ENCODE data around the gene BMP2K. TPM values are rescaled to one million over a fixed set of nuclear protein-coding genes. Genes with fewer than 3 reads are reported as not detected.

The BMP2K gene
- total RNA-seq, 6 donors from 2014 or later = 34.2 to 50.3 (median 42.1) TPM

DNA sequence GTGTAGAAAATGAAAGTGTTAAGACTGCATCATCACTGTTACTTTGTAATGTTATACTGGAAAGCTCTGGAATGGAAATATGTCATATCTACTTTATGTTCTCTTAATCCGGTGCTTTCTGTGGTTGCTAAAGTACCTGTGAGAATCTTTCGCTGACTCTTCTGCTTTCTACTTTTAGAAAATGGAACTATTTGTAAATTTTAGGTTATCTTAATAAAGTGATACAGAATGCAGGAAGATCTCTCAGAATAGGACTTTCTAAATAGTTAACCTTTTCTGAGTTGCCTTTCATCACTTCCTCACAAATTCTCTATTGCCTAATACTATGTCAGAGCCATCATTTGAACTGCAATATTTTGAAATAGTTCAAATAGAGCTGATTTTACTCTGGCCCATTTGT, 69.3 kb downstream of the BMP2K start:
- H3K27me3 ChIP-seq = no peaks in the 10 kb centered on the region
- no peak overlapping the region for H3K4me3 ChIP-seq
- 51 to 66% methylated on average over 2 of the region's 2 CpGs for WGBS, 2 donors
- H3K36me3 ChIP-seq = peaks cover 0 to 3% (median 0%) of the 10 kb centered on the region in 4 donors
- no peak for DNase-seq
- ATAC-seq (ENCODE audit: low FRiP score in 2 of 2) = peak in 1 of 2 donors; percentile 34
- H3K27ac ChIP-seq = no peak overlapping the region
- no peaks in the 10 kb centered on the region for H3K4me1 ChIP-seq
- H3K9me3 ChIP-seq = no peaks in the 10 kb centered on the region
- TF ChIP-seq EP300 (IDR thresholded peaks at IDR 0.05) (no peak), POLR2A (IDR thresholded peaks at IDR 0.05) (no peak), POLR2AphosphoS5 (IDR thresholded peaks at IDR 0.05) (no peak)
- TF ChIP-seq, protein P1, sequence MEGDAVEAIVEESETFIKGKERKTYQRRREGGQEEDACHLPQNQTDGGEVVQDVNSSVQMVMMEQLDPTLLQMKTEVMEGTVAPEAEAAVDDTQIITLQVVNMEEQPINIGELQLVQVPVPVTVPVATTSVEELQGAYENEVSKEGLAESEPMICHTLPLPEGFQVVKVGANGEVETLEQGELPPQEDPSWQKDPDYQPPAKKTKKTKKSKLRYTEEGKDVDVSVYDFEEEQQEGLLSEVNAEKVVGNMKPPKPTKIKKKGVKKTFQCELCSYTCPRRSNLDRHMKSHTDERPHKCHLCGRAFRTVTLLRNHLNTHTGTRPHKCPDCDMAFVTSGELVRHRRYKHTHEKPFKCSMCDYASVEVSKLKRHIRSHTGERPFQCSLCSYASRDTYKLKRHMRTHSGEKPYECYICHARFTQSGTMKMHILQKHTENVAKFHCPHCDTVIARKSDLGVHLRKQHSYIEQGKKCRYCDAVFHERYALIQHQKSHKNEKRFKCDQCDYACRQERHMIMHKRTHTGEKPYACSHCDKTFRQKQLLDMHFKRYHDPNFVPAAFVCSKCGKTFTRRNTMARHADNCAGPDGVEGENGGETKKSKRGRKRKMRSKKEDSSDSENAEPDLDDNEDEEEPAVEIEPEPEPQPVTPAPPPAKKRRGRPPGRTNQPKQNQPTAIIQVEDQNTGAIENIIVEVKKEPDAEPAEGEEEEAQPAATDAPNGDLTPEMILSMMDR (IDR thresholded peaks at IDR 0.05) = no peak

DNA sequence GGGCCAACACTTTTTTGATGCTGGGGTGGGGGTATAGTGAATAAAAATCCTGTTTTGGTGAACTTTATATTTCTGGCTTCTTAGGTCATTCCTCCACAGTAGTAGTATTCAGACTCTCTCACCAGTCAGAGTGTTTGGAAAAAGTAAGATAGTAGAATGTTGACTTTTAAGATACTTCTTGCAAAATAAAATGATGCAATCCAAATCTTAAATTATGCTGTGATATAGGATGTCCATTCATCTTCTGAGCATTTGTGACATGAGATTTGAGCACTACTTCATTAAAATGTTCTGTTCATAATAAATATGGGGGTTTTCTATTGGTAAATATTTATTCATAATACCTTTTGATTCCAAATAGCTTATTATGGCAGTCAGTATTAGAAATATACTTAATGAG, 70.1 kb downstream of the BMP2K start:
- TF ChIP-seq POLR2AphosphoS5 (IDR thresholded peaks at IDR 0.05) (no peak), EP300 (IDR thresholded peaks at IDR 0.05) (no peak), POLR2A (IDR thresholded peaks at IDR 0.05) (no peak)
- TF ChIP-seq, protein P1 (IDR thresholded peaks at IDR 0.05) = no peak
- Histone ChIP-seq H3K4me1 (no peaks in the 10 kb centered on the region), H3K9me3 (no peaks in the 10 kb centered on the region), H3K4me3 (no peak overlapping the region), H3K27ac (no peak overlapping the region), H3K36me3 (peaks cover 0 to 3% (median 0%) of the 10 kb centered on the region in 4 donors), H3K27me3 (no peaks in the 10 kb centered on the region)
- ATAC-seq (ENCODE audit: low FRiP score in 2 of 2) (no peak), DNase-seq (no peak)

DNA sequence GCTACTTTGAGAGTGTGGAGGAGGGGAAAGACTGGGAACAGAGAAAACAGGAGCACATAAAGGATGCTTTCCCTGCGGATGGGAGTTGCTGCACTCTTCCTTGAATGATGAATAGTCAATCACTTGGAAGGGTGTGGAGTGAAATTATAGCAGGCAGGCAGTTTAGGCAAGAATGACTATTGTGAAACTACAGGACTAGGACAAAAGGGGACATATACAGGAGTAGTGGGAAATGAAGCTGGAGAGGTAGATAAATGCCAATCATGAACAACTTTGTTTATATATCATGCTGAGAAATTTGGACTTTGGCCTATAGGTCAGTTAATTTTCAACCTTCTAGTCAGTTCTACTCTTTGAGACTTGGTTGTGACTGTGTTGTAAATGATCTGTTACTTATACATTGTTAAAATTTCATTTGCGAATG, 86.2 kb downstream of the BMP2K start:
- Histone ChIP-seq H3K4me1 (no peaks in the 10 kb centered on the region), H3K4me3 (no peak overlapping the region), H3K27ac (no peak overlapping the region), H3K36me3 (peaks cover 0 to 19% (median 0%) of the 10 kb centered on the region in 4 donors), H3K27me3 (no peaks in the 10 kb centered on the region), H3K9me3 (no peaks in the 10 kb centered on the region)
- DNase-seq = no peak
- ATAC-seq (ENCODE audit: low FRiP score in 2 of 2) = no peak
- 88 to 94% methylated on average over 2 of the region's 2 CpGs for WGBS, 2 donors
- TF ChIP-seq POLR2AphosphoS5 (IDR thresholded peaks at IDR 0.05) = no peak
- no peak for TF ChIP-seq EP300 (IDR thresholded peaks at IDR 0.05)
- TF ChIP-seq, protein P1 (IDR thresholded peaks at IDR 0.05) = no peak
- TF ChIP-seq POLR2A (IDR thresholded peaks at IDR 0.05) = no peak

DNA sequence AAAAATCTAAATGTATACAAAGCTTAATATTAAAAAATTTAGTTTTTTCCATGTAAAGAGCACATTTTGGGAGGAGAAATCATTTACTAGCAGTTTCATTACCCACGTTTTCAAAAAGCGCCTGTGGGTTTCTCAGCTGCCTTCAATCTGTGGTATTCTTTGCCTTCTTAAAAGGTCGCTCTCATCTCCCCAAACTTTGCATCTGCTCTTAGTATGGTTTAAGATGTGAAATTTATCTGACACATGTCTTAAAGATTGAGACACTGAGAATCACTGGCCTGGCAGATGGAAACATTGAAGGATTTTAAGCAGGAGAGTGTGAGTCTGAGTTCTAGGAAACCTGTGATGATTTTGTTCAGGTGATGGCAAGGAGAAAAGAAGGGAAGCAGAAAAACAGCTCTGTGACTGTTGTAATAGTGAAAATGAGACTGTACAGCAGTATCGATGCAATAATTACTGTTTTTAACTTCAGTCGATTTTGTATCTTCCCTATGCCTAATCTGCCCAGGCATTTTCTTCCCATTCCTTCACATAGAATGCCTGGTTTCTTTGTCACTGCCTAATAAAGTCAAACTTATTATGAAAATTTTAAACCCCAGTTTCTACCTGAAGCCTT, 87.2 kb downstream of the BMP2K start:
- no peaks in the 10 kb centered on the region for H3K4me1 ChIP-seq
- no peak for ATAC-seq (ENCODE audit: low FRiP score in 2 of 2)
- H3K27me3 ChIP-seq = no peaks in the 10 kb centered on the region
- 65 to 88% methylated on average over 5 of the region's 5 CpGs for WGBS, 2 donors
- peaks cover 0 to 19% (median 6%) of the 10 kb centered on the region in 4 donors for H3K36me3 ChIP-seq
- H3K27ac ChIP-seq = no peak overlapping the region
- no peaks in the 10 kb centered on the region for H3K9me3 ChIP-seq
- no peak overlapping the region for H3K4me3 ChIP-seq
- DNase-seq = no peak
- TF ChIP-seq POLR2A (IDR thresholded peaks at IDR 0.05) (no peak), POLR2AphosphoS5 (IDR thresholded peaks at IDR 0.05) (no peak), EP300 (IDR thresholded peaks at IDR 0.05) (no peak)
- TF ChIP-seq, protein P1 (IDR thresholded peaks at IDR 0.05) = no peak

DNA sequence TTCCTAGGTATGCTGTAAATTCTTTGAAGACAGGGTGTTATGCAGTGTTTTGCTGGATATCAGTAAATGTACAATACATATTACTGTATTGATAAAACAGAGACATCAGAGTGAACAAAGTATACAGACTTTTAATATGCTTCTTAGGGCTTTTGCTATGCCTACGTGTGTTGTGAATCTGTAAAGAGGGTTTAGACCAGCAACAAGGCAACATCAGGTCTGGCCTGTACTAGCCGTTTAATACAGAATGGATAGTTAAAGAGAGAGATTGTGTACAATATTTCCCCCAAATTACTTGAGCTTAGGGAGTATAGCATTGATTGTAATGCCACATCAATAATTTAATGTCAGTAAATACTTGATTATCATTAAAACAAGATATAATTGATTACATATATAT, 87.8 kb downstream of the BMP2K start:
- Histone ChIP-seq H3K9me3 (no peaks in the 10 kb centered on the region), H3K4me3 (no peak overlapping the region), H3K4me1 (no peaks in the 10 kb centered on the region), H3K36me3 (peaks cover 0 to 19% (median 6%) of the 10 kb centered on the region in 4 donors), H3K27me3 (no peaks in the 10 kb centered on the region), H3K27ac (no peak overlapping the region)
- DNase-seq (no peak), ATAC-seq (ENCODE audit: low FRiP score in 2 of 2) (no peak)
- TF ChIP-seq POLR2A (IDR thresholded peaks at IDR 0.05) (no peak), POLR2AphosphoS5 (IDR thresholded peaks at IDR 0.05) (no peak), EP300 (IDR thresholded peaks at IDR 0.05) (no peak)
- TF ChIP-seq, protein P1 (IDR thresholded peaks at IDR 0.05) = no peak
- WGBS, 2 donors = 83 to 86% methylated on average over 2 of the region's 2 CpGs
